GM18511 (cell line): ENCODE measurements around the gene CTSC.
A peak's percentile ranks its signal among the peaks of the same experiment; 100 is the strongest.
"Not testable (repeated sequence)": the region's sequence is repeated elsewhere in the genome, so short reads cannot be mapped to it uniquely, and the experiment has no call there.

Source experiments
- ATAC-seq: cut with Tn5 transposase; IDR thresholded peaks from one replicate; pipeline ENCODE4 v1.9.1; 2021; ENCODE audit warnings: mild to moderate bottlenecking, moderate library complexity; ENCODE audit not compliant: unreplicated experiment

Gene CTSC

GRCh38 chr11:88353386-88353785, 15.8 kb upstream of the CTSC start:
- no peak for ATAC-seq

- ATAC-seq = no peak
Measured at GRCh38 chr11:88352139-88352538, 14.6 kb upstream of the CTSC start.

GRCh38 chr11:88348870-88349269, 11.3 kb upstream of the CTSC start:
- ATAC-seq = no peak

- peak; percentile 40 for ATAC-seq
Measured at GRCh38 chr11:88345949-88346348, 8.4 kb upstream of the CTSC start.

GRCh38 chr11:88345408-88345807, 7.9 kb upstream of the CTSC start:
- ATAC-seq = peak; percentile 70

DNA sequence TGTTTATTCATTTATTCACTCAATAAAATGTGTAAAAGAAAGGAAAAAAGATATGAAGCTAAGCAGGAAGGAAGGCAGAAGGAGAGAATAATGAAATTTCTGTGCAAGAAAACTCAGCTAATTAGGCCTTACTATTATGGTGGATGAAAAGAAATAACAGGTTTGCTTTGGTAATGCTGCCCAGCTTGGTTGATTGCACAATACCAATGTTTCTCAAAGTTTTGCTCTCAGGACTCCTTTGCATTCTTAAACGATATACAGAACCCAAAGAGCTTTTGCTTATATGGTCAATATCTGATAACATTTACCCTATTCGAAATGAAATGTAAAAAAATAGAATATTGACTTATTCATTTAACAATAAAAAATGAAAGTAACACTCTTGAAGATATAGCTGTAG, 7.3 kb upstream of the CTSC start:
- no peak for ATAC-seq

GRCh38 chr11:88341522-88342251, 4.2 kb upstream of the CTSC start:
- no peak for ATAC-seq

DNA sequence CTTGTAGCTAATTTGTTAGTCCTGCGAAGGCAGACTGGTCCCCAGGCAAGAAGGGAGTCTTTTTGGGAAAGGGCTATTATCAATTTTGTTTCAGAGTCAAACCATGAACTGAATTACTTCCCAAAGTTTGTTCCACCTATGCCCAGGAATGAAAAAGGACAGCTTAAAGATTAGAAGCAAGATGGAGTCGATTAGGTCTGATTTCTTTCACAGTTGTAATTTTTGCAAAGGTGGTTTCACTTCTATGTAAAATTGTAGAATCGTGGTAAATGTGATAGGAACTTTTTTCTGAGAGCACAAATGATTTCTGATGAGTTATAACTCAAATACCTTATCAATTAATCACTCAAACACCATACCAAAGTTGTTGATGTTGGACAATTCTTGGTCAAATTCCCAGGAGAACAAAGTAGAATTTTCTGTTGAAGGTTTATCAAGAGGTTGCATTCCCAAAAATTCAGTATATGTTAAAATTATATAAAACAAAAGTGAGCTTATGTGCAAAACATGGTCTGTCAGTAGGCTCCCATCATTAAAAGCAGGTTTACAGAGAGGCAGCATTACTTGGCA, 2.9 kb upstream of the CTSC start:
- no peak for ATAC-seq

DNA sequence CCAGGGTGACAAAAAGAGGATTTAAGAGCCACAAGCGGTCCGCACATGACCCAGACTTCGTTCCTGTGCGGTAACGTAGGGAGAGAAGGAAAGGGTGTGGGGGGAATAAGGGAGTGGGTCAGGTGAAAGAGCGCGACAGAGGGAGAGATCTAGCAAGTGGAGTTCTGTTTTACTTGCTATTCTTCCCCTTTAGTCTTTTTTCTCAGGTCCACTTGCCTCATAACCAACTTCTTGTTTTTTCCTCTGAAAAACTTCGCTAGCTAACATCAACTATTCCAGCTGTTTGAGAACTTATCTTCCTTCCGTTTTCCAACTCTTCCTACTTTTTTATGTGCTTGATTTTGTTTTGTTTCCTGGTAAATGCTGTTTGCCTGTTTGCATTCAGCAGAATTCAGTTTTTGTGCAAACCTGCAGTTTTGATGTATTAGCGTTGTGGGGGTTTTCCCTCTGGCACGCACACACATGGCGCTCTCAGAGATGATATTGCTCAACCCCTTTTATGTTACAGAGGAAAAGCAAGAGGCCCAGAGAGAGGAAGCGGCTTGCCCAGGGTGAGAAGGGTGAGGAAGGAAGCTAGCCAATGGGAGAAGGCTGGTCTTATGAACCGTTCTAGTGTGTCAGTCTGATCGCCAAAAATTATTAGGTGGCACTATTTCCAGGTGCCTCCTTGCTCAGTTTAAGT, 592 bp upstream of the CTSC start:
- ATAC-seq = peak; percentile 66

- no peak for ATAC-seq
Measured at GRCh38 chr11:88335284-88335683, 2.3 kb downstream of the CTSC start.

GRCh38 chr11:88333862-88334261, 3.7 kb downstream of the CTSC start:
- ATAC-seq = no peak

GRCh38 chr11:88332851-88333250, 4.7 kb downstream of the CTSC start:
- no peak for ATAC-seq

DNA sequence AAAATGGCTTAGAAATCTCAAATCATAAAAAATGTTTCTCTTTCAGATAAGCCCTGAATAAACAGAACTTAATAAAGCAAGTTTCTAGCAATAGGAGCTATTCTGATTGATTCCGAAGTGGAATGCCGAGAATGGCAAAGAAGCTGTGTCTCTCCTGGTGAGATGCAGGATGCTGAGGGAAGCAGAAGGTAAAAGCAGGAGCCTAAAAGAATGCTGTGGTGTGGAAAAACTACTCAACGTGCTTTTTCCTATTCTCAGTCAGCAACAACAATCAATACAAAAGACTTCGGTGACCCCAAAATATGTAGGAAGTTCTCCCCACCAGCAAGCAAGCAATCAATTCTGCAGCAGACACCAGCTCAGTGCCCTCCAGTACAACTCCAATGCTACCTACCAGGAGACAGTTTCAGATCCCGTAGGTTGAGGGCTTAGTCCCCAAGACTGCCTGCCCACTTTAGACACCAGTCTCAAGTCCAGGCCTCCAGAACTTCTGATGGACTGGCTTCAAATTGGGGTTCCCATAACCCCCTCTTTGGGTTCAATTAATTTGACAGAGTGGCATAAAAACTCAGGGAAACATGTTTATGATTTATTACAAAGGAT, 6.6 kb downstream of the CTSC start:
- ATAC-seq = no peak

- no peak for ATAC-seq
Measured at GRCh38 chr11:88329563-88330250, 7.8 kb downstream of the CTSC start.

DNA sequence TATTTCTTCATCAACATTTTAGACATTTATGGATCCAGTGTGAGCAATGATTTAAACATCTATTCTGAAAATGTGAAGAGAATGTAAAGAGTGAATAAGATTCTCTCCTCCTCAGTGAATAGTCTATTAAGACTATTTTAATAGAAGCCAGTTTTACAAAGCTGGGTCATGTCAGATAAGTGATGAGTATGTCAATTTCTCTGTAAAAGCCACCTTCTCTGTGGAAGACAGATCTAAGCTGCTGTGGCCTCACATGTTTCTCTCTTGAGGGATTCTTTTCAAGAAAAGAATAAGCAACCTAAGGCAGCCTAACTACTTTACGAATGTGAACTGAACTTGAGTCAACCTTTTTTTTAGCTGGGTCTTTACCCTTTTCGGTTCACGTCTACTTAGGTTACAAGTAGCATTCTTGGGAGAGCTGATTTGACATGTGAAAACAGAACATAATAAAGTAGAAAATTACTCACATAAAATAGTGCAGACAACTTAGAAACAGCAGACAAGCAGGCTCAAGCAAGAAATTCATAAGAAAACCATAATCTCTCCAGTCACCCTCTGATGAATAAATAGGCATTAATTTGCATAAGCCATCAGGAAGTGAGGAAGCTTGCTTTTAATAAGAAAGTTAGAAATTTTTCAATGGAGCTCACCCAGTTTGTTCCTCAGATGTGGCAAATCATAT, 9.9 kb downstream of the CTSC start:
- peak; percentile 47 for ATAC-seq

- peak; percentile 67 for ATAC-seq
Measured at GRCh38 chr11:88327061-88327460, 10.5 kb downstream of the CTSC start.

- ATAC-seq = no peak
Measured at GRCh38 chr11:88326099-88326498, 11.4 kb downstream of the CTSC start.

DNA sequence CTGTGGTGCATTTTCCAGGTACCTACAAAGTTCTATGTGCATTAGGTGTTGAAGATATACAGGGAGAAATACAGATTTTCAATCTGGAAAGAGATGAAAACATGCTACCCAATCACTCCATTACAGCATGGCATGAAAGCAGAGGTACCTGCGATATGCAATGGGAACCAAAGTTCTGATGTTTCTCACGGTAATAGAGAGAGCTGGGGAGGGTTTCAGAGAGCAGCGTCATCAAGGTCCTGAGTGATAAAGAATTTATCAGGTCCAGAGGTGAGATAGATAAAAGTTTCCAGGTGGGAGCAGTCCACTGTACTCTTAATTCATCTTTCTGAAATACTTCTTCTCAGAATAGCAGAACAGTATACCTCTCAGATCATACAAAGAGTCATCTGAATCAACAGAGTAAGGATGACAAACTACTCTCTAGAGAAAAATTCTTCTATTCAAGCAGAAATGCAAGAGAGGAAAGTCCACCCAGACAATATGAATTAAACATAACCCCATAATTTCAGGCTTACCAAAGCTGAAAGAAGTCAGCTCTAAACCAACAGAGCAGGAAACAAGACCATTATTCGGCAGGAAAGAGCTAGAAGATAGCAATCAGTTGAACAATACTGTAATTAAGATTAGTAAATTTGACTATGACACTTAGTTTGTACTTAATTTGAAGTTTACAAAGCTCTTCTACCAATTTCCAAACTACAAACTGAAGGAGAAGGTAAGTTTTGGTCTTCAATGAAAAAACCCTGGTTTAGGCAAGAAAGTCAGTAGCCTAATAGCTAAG, 12.8 kb downstream of the CTSC start:
- ATAC-seq = no peak

- ATAC-seq = not testable (repeated sequence)
Measured at GRCh38 chr11:88322881-88323280, 14.7 kb downstream of the CTSC start.

GRCh38 chr11:88321412-88321811, 16.1 kb downstream of the CTSC start:
- ATAC-seq = not testable (repeated sequence)
